BLaER1 treated with 17β-estradiol and CSF1 and Interleukin-3, amounts not matched to agents 10 nM and 100 nM (cell line): ENCODE results near the gene TPRG1L.
A peak's percentile ranks its signal among the peaks of the same experiment; 100 is the strongest.
"Not testable (repeated sequence)": the region's sequence is repeated elsewhere in the genome, so short reads cannot be mapped to it uniquely, and the experiment has no call there.

Experiments used
- H3K27ac ChIP-seq, 11 experiments: shearing (Covaris generic); formaldehyde crosslinking; 2 replicates each; pipeline ENCODE4 v1.8.1; 2022
- H3K27me3 ChIP-seq, 11 experiments: shearing (Covaris generic); formaldehyde crosslinking; 2 replicates each; pipeline ENCODE4 v1.8.1; 2022
- H3K36me3 ChIP-seq, 11 experiments: shearing (Covaris generic); formaldehyde crosslinking; 2 replicates each; pipeline ENCODE4 v1.8.1; 2022
- H3K4me1 ChIP-seq, 10 experiments: shearing (Covaris generic); formaldehyde crosslinking; 2 replicates each; pipeline ENCODE4 v1.8.1; 2022
- H3K4me2 ChIP-seq, 11 experiments: shearing (Covaris generic); formaldehyde crosslinking; 2 replicates each; pipeline ENCODE4 v1.8.1; 2022
- H3K4me3 ChIP-seq, 10 experiments: shearing (Covaris generic); formaldehyde crosslinking; 2 replicates each; pipeline ENCODE4 v1.8.1; 2022
- H3K9ac ChIP-seq, 11 experiments: shearing (Covaris generic); formaldehyde crosslinking; 2 replicates each; pipeline ENCODE4 v1.8.1; 2022
- H3K9me3 ChIP-seq, 11 experiments: shearing (Covaris generic); formaldehyde crosslinking; replicated peaks in 1 of 11; 2 replicates each; pipeline ENCODE4 v1.8.1; 2022
- H4K20me1 ChIP-seq, 11 experiments: shearing (Covaris generic); formaldehyde crosslinking; 2 replicates each; pipeline ENCODE4 v1.8.1; 2022
- Cebpa-rat ChIP-seq, 11 experiments: shearing (Covaris generic); IDR thresholded peaks; 2 replicates each; pipeline ENCODE4 v1.8.1; 2022

TPRG1L gene

GRCh38 chr1:3620708-3621107, 4.1 kb upstream of the TPRG1L start:
- H3K9me3 ChIP-seq: no peaks in the 10 kb centered on the region
- no peak for TF ChIP-seq Cebpa-rat (IDR thresholded peaks at IDR 0.05)
- H3K4me2 ChIP-seq: peak overlapping the region; percentile 38 to 79 (median 66); a peak in 20 of 22 replicates
- no peak overlapping the region for H3K4me3 ChIP-seq
- no peaks in the 10 kb centered on the region for H3K36me3 ChIP-seq
- peaks cover 4 to 27% (median 23%) of the 10 kb centered on the region in 11 experiments; a peak in 21 of 22 replicates for H3K27me3 ChIP-seq
- H3K4me1 ChIP-seq: peaks cover 33 to 53% (median 48%) of the 10 kb centered on the region in 10 experiments
- no peak overlapping the region; a peak in 1 of 22 replicates for H3K27ac ChIP-seq
- H4K20me1 ChIP-seq: peaks cover 0 to 11% (median 3%) of the 10 kb centered on the region in 11 experiments; a peak in 8 of 22 replicates
- H3K9ac ChIP-seq: no peak overlapping the region

- H3K27me3 ChIP-seq: peaks cover 4 to 27% (median 23%) of the 10 kb centered on the region in 11 experiments; a peak in 21 of 22 replicates
- not testable (repeated sequence) for H3K9me3 ChIP-seq, H3K36me3 ChIP-seq, H3K9ac ChIP-seq, H3K4me3 ChIP-seq, H3K27ac ChIP-seq
- H3K4me2 ChIP-seq: peak overlapping the region; percentile 38 to 79 (median 66); a peak in 20 of 22 replicates
- H3K4me1 ChIP-seq: peaks cover 38 to 58% (median 53%) of the 10 kb centered on the region in 10 experiments
- H4K20me1 ChIP-seq: peaks cover 0 to 13% (median 4%) of the 10 kb centered on the region in 11 experiments; a peak in 8 of 22 replicates
Measured at GRCh38 chr1:3621151-3621671, 3.6 kb upstream of the TPRG1L start.

DNA sequence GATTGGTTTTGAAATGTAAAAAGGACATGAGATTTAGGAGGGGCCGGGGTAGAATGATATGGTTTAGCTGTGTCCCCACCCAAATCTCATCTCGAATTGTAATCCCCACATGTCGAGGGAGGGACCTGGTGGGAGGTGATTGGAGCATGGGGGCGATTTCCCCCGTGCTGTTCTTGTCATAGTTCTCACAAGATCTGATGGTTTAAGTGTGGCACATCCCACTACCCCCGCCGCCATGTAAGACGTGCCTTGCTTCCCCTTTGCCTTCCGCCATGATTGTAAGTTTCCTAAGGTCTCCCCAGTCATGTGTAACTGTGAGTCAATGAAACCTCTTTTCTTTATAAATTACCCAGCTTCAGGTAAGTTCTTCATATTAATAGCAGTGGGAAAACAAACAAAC, 2.7 kb upstream of the TPRG1L start:
- not testable (repeated sequence) for H3K9me3 ChIP-seq, H3K4me3 ChIP-seq, H3K9ac ChIP-seq, H3K27ac ChIP-seq, H3K36me3 ChIP-seq
- H3K27me3 ChIP-seq: peaks cover 4 to 27% (median 23%) of the 10 kb centered on the region in 11 experiments; a peak in 21 of 22 replicates
- peak overlapping the region in 2 of 11 experiments; percentile 96 to 97; a peak in 2 of 22 replicates for H3K4me2 ChIP-seq
- peaks cover 47 to 58% (median 54%) of the 10 kb centered on the region in 10 experiments for H3K4me1 ChIP-seq
- peaks cover 0 to 16% (median 4%) of the 10 kb centered on the region in 11 experiments; a peak in 8 of 22 replicates for H4K20me1 ChIP-seq

DNA sequence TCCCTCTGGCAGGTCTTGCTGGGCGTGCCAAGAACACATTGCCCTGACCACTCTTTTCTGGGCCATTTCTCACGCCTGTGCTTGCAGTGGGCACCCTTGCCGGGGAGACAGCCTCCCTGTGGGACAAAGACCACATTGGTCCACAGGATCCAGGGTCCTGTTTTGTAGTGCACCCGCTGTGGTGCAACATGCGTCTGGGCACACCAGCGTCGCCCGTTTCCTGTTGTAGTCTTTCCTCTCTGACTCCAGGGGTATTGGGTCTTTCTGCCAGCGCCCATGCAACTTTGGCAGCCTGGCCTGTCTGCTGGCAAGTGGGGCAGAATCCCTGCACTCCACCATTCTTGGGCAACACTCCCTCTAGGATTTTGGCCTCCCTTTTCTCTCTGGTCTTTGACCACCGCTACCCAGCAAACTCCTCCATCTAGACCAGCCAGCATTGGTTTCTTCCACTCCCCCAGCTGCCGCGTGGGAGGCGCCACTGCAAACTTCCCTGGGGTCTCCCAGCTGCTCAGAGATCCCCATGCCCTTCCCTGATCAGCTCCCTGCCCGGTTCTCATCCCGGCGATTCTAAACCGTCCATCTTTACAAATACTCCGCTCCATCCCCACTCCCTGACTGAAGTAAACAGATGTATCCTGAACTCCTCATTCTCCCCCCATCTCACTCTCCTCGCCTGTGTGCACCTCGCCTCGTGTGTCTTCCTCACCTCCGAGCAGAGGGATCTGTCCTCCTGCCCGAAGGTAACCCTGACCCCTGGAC, 1.2 kb upstream of the TPRG1L start:
- Histone ChIP-seq H3K4me2 (peak overlapping the region; percentile 88 to 100 (median 99)), H3K4me3 (peak overlapping the region; percentile 76 to 98 (median 89)), H3K36me3 (peaks cover 14 to 23% (median 21%) of the 10 kb centered on the region in 11 experiments), H3K27me3 (peaks cover 4 to 27% (median 23%) of the 10 kb centered on the region in 11 experiments; a peak in 21 of 22 replicates), H3K27ac (peak overlapping the region in 9 of 11 experiments; percentile 50 to 75 (median 63); a peak in 16 of 22 replicates), H4K20me1 (peaks cover 0 to 30% (median 6%) of the 10 kb centered on the region in 11 experiments; a peak in 9 of 22 replicates), H3K9ac (peak overlapping the region; percentile 69 to 81 (median 76)), H3K9me3 (no peaks in the 10 kb centered on the region), H3K4me1 (peaks cover 46 to 55% (median 49%) of the 10 kb centered on the region in 10 experiments)
- TF ChIP-seq Cebpa-rat (IDR thresholded peaks at IDR 0.05): no peak

DNA sequence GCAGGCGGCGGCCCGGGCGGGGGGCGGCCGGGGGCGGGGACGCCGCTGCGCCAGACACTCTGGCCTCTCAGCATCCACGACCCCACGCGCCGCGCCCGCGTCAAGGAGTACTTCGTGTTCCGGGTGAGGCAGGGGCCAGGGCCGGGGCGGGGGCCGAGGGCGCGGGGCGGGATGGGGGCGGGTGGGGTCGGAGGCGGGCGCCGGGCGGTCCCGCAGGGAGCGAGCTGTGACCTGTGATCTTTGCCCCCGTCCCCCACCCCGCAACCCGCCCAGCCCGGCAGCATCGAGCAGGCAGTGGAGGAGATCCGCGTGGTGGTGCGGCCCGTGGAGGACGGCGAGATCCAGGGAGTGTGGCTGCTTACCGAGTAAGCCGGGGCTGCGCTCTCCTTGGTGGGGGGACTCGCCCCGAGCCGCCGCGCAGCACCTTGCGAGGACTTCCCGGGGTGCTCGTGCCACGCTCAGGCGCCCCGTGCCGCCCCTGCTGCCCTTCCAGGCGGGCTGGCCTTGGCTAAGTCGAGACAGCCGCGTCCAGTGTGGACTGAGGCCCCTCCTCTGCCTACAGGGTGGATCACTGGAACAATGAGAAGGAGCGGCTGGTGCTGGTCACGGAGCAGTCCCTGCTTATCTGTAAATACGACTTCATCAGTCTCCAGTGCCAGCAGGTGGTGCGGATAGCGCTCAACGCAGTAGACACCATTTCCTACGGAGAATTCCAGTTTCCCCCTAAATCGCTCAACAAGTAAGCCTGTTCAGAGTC, 514 bp downstream of the TPRG1L start:
- Histone ChIP-seq H3K9me3 (no peaks in the 10 kb centered on the region), H3K27me3 (peaks cover 4 to 27% (median 23%) of the 10 kb centered on the region in 11 experiments; a peak in 21 of 22 replicates), H3K27ac (peak overlapping the region; percentile 14 to 74 (median 43); a peak in 16 of 22 replicates), H4K20me1 (peaks cover 0 to 46% (median 14%) of the 10 kb centered on the region in 11 experiments; a peak in 14 of 22 replicates), H3K4me2 (peak overlapping the region; percentile 88 to 100 (median 99)), H3K36me3 (peaks cover 29 to 40% (median 38%) of the 10 kb centered on the region in 11 experiments), H3K4me3 (peak overlapping the region; percentile 76 to 98 (median 89)), H3K4me1 (peaks cover 41 to 56% (median 47%) of the 10 kb centered on the region in 10 experiments), H3K9ac (peak overlapping the region; percentile 66 to 86 (median 79))
- TF ChIP-seq Cebpa-rat (IDR thresholded peaks at IDR 0.05): no peak

DNA sequence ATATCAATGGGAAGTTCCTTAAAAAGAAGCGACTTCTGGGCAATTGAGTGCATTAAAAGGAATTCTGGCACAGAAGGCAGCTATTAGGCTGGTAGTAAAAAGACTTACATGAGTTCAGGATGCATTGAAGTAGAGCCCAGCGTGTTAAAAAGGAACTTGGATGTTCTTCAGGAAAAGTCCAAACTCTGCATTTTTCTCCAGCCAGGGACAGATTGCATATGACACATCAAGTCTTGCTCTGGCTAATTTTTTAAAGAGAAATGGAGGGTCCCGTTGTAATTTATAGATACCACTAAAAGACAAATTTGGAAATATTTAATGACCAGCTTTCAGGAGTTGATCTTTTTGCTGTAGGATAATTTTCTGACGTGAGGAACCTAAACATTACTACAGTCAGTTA, 1.2 kb downstream of the TPRG1L start:
- Histone ChIP-seq H3K27ac (no peak overlapping the region), H3K27me3 (peaks cover 4 to 27% (median 23%) of the 10 kb centered on the region in 11 experiments; a peak in 21 of 22 replicates), H3K4me3 (peak overlapping the region; percentile 59 to 98 (median 89); a peak in 18 of 20 replicates), H4K20me1 (peaks cover 0 to 48% (median 18%) of the 10 kb centered on the region in 11 experiments; a peak in 13 of 22 replicates), H3K9me3 (no peaks in the 10 kb centered on the region), H3K4me1 (peaks cover 41 to 58% (median 47%) of the 10 kb centered on the region in 10 experiments), H3K4me2 (peak overlapping the region; percentile 88 to 100 (median 99)), H3K36me3 (peaks cover 33 to 47% (median 43%) of the 10 kb centered on the region in 11 experiments), H3K9ac (peak overlapping the region; percentile 66 to 86 (median 79); a peak in 19 of 22 replicates)
- TF ChIP-seq Cebpa-rat (IDR thresholded peaks at IDR 0.05): no peak

DNA sequence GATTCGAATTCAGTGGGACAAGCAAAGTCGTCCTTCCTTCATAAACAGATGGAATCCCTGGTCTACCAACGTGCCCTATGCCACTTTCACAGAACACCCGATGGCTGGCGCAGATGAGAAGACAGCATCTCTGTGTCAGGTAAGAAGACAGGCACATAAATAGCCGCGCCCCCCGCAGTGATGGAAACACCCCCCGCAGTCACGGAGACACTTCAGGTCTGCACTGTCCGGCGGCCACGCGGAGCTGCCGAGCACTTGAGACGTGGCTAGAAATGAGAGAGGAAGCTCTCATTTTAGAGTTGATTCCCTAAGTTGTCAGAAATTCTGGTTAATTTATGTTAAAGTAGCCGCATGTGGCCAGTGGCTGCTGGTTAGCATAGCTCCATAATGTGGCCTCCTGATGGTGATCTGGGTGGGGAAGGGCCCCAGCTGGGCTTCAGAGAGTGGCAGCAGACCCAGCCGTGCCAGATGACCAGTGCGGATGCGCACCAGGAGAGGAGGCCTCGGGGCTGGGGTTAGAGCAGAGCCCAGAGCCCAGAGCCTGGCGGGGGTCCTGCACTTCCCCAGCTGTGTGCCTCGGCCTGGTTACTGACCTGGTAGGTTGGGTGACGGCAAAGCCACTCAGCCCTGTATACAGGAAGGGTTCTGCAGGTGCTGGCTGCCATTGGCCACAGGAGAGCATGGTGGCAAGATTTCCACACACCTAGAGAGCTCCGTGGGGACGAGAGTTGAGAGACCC, 2.9 kb downstream of the TPRG1L start:
- Histone ChIP-seq H3K4me3 (no peak overlapping the region), H3K36me3 (peaks cover 45 to 64% (median 60%) of the 10 kb centered on the region in 11 experiments), H4K20me1 (peaks cover 0 to 47% (median 20%) of the 10 kb centered on the region in 11 experiments; a peak in 13 of 22 replicates), H3K4me1 (peaks cover 46 to 59% (median 50%) of the 10 kb centered on the region in 10 experiments), H3K9ac (peak overlapping the region in 3 of 11 experiments; percentile 18 to 48 (median 44); a peak in 1 of 22 replicates), H3K9me3 (no peaks in the 10 kb centered on the region), H3K27me3 (peaks cover 4 to 18% (median 17%) of the 10 kb centered on the region in 11 experiments; a peak in 21 of 22 replicates), H3K27ac (no peak overlapping the region), H3K4me2 (no peak overlapping the region)
- TF ChIP-seq Cebpa-rat (IDR thresholded peaks at IDR 0.05): no peak

- Histone ChIP-seq H3K36me3 (peaks cover 52 to 71% (median 67%) of the 10 kb centered on the region in 11 experiments), H4K20me1 (peaks cover 0 to 47% (median 20%) of the 10 kb centered on the region in 11 experiments; a peak in 13 of 22 replicates), H3K9ac (no peak overlapping the region), H3K4me3 (no peak overlapping the region), H3K27ac (no peak overlapping the region; a peak in 1 of 22 replicates), H3K9me3 (no peaks in the 10 kb centered on the region), H3K27me3 (peaks cover under 1 to 11% (median 10%) of the 10 kb centered on the region in 11 experiments; a peak in 20 of 22 replicates), H3K4me2 (no peak overlapping the region), H3K4me1 (peaks cover 39 to 51% (median 43%) of the 10 kb centered on the region in 10 experiments)
- TF ChIP-seq Cebpa-rat (IDR thresholded peaks at IDR 0.05): no peak
Measured at GRCh38 chr1:3628445-3628844, 3.6 kb downstream of the TPRG1L start.
